GM06990 (cell line): Measurements from ENCODE around the gene ENTPD2.
"Not testable (repeated sequence)": the region's sequence is repeated elsewhere in the genome, so short reads cannot be mapped to it uniquely, and the experiment has no call there.

Experiments
- DNase-seq: peaks from one replicate; pipeline ENCODE4 v3.0.0-alpha.2; 2011; ENCODE audit not compliant: insufficient read length; ENCODE audit errors: extremely low read depth
- H3K27me3 ChIP-seq: replicated peaks from 2 replicates; pipeline ENCODE4 v1.6.0; 2011; ENCODE audit warnings: low read length; ENCODE audit not compliant: control insufficient read depth, insufficient read depth
- H3K36me3 ChIP-seq: 2 replicates; pipeline ENCODE4 v1.5.1; 2011; ENCODE audit warnings: low read length; ENCODE audit not compliant: control insufficient read depth, insufficient read depth
- H3K4me3 ChIP-seq: replicated peaks from 2 replicates; pipeline ENCODE4 v1.5.1; 2011; ENCODE audit warnings: low read depth, mild to moderate bottlenecking, control low read depth, low read length
- CTCF ChIP-seq: IDR thresholded peaks from 2 replicates; pipeline ENCODE4 v1.5.1; 2011; ENCODE audit warnings: low read length, control low read depth, mild to moderate bottlenecking, inconsistent platforms; ENCODE audit not compliant: insufficient read depth, poor library complexity, severe bottlenecking

Gene ENTPD2

GRCh38 chr9:137066096-137066861, 12.4 kb upstream of the ENTPD2 start:
- no peak for DNase-seq
- H3K27me3 ChIP-seq = no peaks in the 10 kb centered on the region

GRCh38 chr9:137065336-137065967, 11.6 kb upstream of the ENTPD2 start:
- no peaks in the 10 kb centered on the region; the same call in none of the 2 replicates for H3K36me3 ChIP-seq
- H3K4me3 ChIP-seq = no peak overlapping the region
- TF ChIP-seq CTCF = no peak
- DNase-seq = no peak
- no peaks in the 10 kb centered on the region for H3K27me3 ChIP-seq

More at GRCh38 chr9:137066096-137066861, 12.4 kb upstream of the ENTPD2 start:
- no peak overlapping the region for H3K4me3 ChIP-seq
- H3K36me3 ChIP-seq = no peaks in the 10 kb centered on the region; the same call in none of the 2 replicates
- TF ChIP-seq CTCF = no peak

- no peaks in the 10 kb centered on the region; the same call in none of the 2 replicates for H3K36me3 ChIP-seq
- no peak for TF ChIP-seq CTCF
- H3K27me3 ChIP-seq = no peaks in the 10 kb centered on the region
- no peak for DNase-seq
- H3K4me3 ChIP-seq = no peak overlapping the region
Observed at GRCh38 chr9:137064880-137065164, 11.0 kb upstream of the ENTPD2 start.

- no peak overlapping the region for H3K4me3 ChIP-seq
- peak; percentile 65 for DNase-seq
- peak; percentile 97 for TF ChIP-seq CTCF
- H3K36me3 ChIP-seq = no peaks in the 10 kb centered on the region; the same call in none of the 2 replicates
- H3K27me3 ChIP-seq = no peaks in the 10 kb centered on the region
Observed at GRCh38 chr9:137064027-137064879, 10.4 kb upstream of the ENTPD2 start.

GRCh38 chr9:137063311-137064026, 9.6 kb upstream of the ENTPD2 start:
- no peaks in the 10 kb centered on the region for H3K27me3 ChIP-seq
- no peak for TF ChIP-seq CTCF
- H3K4me3 ChIP-seq = no peak overlapping the region
- no peaks in the 10 kb centered on the region; the same call in none of the 2 replicates for H3K36me3 ChIP-seq
- no peak for DNase-seq

GRCh38 chr9:137062798-137063197, 8.9 kb upstream of the ENTPD2 start:
- not testable (repeated sequence) for H3K4me3 ChIP-seq, DNase-seq, H3K36me3 ChIP-seq, H3K27me3 ChIP-seq
